Neuronal stem cell (in vitro differentiated cells): ENCODE results near the gene SPARCL1.
A peak's percentile ranks its signal among the peaks of the same experiment; 100 is the strongest.

Experiments used
- DNase-seq: peaks from one replicate; pipeline ENCODE4 v3.0.0-alpha.2; 2013; ENCODE audit warnings: low spot score
- H2AFZ ChIP-seq: one replicate; pipeline ENCODE4 v1.6.1; 2013; ENCODE audit warnings: mild to moderate bottlenecking, low read length, inconsistent platforms
- H2AK5ac ChIP-seq: 2 replicates; pipeline ENCODE4 v1.6.1; 2013; ENCODE audit warnings: low read depth, mild to moderate bottlenecking, inconsistent platforms, low read length, moderate library complexity, mixed read lengths
- H2BK120ac ChIP-seq: 2 replicates; pipeline ENCODE4 v1.6.1; 2013; ENCODE audit warnings: low read depth, mild to moderate bottlenecking, inconsistent platforms, low read length, moderate library complexity, mixed read lengths
- H2BK12ac ChIP-seq: one replicate; pipeline ENCODE4 v1.6.1; 2013; ENCODE audit warnings: low read length, inconsistent platforms
- H2BK15ac ChIP-seq: 2 replicates; pipeline ENCODE4 v1.6.1; 2013; ENCODE audit warnings: mild to moderate bottlenecking, low read length, inconsistent platforms, mixed read lengths
- H2BK5ac ChIP-seq: one replicate; pipeline ENCODE4 v1.6.1; 2013; ENCODE audit warnings: inconsistent platforms, mild to moderate bottlenecking, low read length, moderate library complexity
- H3K14ac ChIP-seq: one replicate; pipeline ENCODE4 v1.6.1; 2013; ENCODE audit warnings: low read length, inconsistent platforms
- H3K18ac ChIP-seq: 2 replicates; pipeline ENCODE4 v1.6.1; 2013; ENCODE audit warnings: low read length, inconsistent platforms
- H3K23ac ChIP-seq: 2 replicates; pipeline ENCODE4 v1.6.1; 2013; ENCODE audit warnings: low read depth, mild to moderate bottlenecking, mixed read lengths, low read length, inconsistent platforms; ENCODE audit not compliant: poor library complexity
- H3K27ac ChIP-seq: replicated peaks from 3 replicates; pipeline ENCODE4 v1.5.1; 2013; ENCODE audit warnings: low read length, inconsistent platforms
- H3K27me3 ChIP-seq, 3 experiments: 2 replicates each; pipeline ENCODE4 v1.6.1; 2013; ENCODE audit warnings: low read length in 3 of 3, mild to moderate bottlenecking in 2 of 3, inconsistent platforms in 1 of 3, low read depth in 1 of 3, mixed read lengths in 1 of 3, moderate library complexity in 1 of 3; ENCODE audit not compliant: control insufficient read depth in 3 of 3, insufficient read depth in 3 of 3
- H3K36me3 ChIP-seq, 2 donors: replicated peaks in 1 of 2; 2 replicates each; pipeline ENCODE4 v1.6.1; 2013; ENCODE audit warnings: low read length in 2 of 2; ENCODE audit not compliant: control insufficient read depth in 2 of 2, insufficient read depth in 2 of 2
- H3K4ac ChIP-seq: 2 replicates; pipeline ENCODE4 v1.6.1; 2013; ENCODE audit warnings: inconsistent platforms, mild to moderate bottlenecking, low read length, moderate library complexity
- H3K4me1 ChIP-seq, 2 donors: 1 replicate in 1 of 2; 2 replicates in 1 of 2; pipeline ENCODE4 v1.6.1; 2013; ENCODE audit warnings: low read length in 2 of 2, low read depth in 1 of 2; ENCODE audit not compliant: control insufficient read depth in 2 of 2, insufficient read depth in 1 of 2
- H3K4me2 ChIP-seq: one replicate; pipeline ENCODE4 v1.6.1; 2013; ENCODE audit warnings: mild to moderate bottlenecking, low read length, inconsistent platforms; ENCODE audit not compliant: insufficient read depth, poor library complexity, severe bottlenecking
- H3K4me3 ChIP-seq, 2 donors: 2 replicates each; pipeline ENCODE4 v1.5.1; 2013; ENCODE audit warnings: low read length in 2 of 2, mild to moderate bottlenecking in 2 of 2, inconsistent platforms in 1 of 2, moderate library complexity in 1 of 2
- H3K79me1 ChIP-seq: one replicate; pipeline ENCODE4 v1.6.1; 2013; ENCODE audit warnings: low read depth, mild to moderate bottlenecking, inconsistent platforms, low read length, moderate library complexity
- H3K9ac ChIP-seq: one replicate; pipeline ENCODE4 v1.6.1; 2013; ENCODE audit warnings: mild to moderate bottlenecking, low read depth, low read length, inconsistent platforms; ENCODE audit not compliant: poor library complexity
- H3K9me3 ChIP-seq, 2 donors: replicated peaks in 1 of 2; 2 replicates each; pipeline versions ENCODE3 to v1.6.1; 2013; ENCODE audit warnings: low read length in 2 of 2, mild to moderate bottlenecking in 2 of 2, inconsistent platforms in 1 of 2, low read depth in 1 of 2, mixed read lengths in 1 of 2, moderate library complexity in 1 of 2; ENCODE audit not compliant: control insufficient read depth in 2 of 2, insufficient read depth in 1 of 2
- H4K8ac ChIP-seq: one replicate; pipeline ENCODE4 v1.6.1; 2013; ENCODE audit warnings: low read depth, mild to moderate bottlenecking, inconsistent platforms, low read length, moderate library complexity
- H4K91ac ChIP-seq: one replicate; pipeline ENCODE4 v1.6.1; 2013; ENCODE audit warnings: low read length, low read depth, mild to moderate bottlenecking, inconsistent platforms; ENCODE audit not compliant: poor library complexity
- WGBS, 2 donors: extraction: QIAGEN DNeasy Blood & Tissue Kit; methylation state at CpG; one replicate each; pipeline ENCODE4 v1.1.7; 2013; ENCODE audit warnings: missing lambda C conversion rate in 2 of 2, mixed read lengths in 1 of 2; ENCODE audit not compliant: insufficient read length in 2 of 2, insufficient replicate concordance in 1 of 2; ENCODE audit errors: extremely low coverage in 2 of 2; 5-methylcytosine and 5-hydroxymethylcytosine counted together

Gene SPARCL1

GRCh38 chr4:87525636-87526295 is 3.4 kb downstream of the SPARCL1 start:
- Histone ChIP-seq H4K8ac (no peak overlapping the region), H2AFZ (peak overlapping the region; percentile 55), H3K9me3 (peaks cover 0 to 12% of the 10 kb centered on the region in 2 donors), H2BK120ac (no peak overlapping the region), H3K14ac (no peak overlapping the region), H4K91ac (no peak overlapping the region), H3K27me3 (peaks cover 0 to 6% (median 0%) of the 10 kb centered on the region in 3 experiments), H3K4me1 (peaks cover 2 to 43% of the 10 kb centered on the region in 2 donors), H3K4me2 (no peak overlapping the region), H3K4me3 (no peak overlapping the region), H2AK5ac (no peak overlapping the region), H2BK12ac (no peak overlapping the region), H2BK5ac (no peak overlapping the region), H3K79me1 (no peaks in the 10 kb centered on the region), H3K27ac (no peak overlapping the region), H2BK15ac (no peak overlapping the region), H3K23ac (no peak overlapping the region), H3K9ac (no peak overlapping the region), H3K18ac (no peak overlapping the region), H3K4ac (no peak overlapping the region), H3K36me3 (no peaks in the 10 kb centered on the region)
- no peak for DNase-seq
- no CpG with 5 or more reads among the region's 3 CpGs for WGBS, 2 donors

DNA sequence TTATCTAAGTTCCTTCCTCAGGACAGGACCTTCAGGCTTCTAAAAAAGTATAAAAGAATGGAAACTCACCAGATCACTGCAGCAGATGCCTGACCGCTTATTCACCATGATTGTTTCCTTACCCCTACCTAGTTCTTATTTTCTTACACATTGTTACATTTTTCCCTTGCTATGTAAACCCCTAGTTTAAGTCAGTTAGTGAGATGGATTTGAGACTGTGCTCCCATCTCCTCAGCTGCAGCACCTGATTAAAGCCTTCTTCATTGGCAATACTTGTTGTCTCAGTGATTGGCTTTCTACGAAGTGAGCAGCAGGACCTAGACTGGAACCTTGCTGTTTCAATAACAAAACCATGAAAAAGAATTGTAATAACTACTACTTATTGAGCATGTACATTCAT is 4.7 kb downstream of the SPARCL1 start:
- H3K9me3 ChIP-seq = peaks cover 0 to 12% of the 10 kb centered on the region in 2 donors

GRCh38 chr4:87523307-87523706 is 5.9 kb downstream of the SPARCL1 start:
- no peak overlapping the region for H3K27ac ChIP-seq
- no peak overlapping the region for H3K14ac ChIP-seq
- H2BK5ac ChIP-seq = no peak overlapping the region
- no peak overlapping the region for H2BK12ac ChIP-seq
- no peak overlapping the region for H4K8ac ChIP-seq
- no peak overlapping the region for H2BK15ac ChIP-seq
- H3K4me3 ChIP-seq = no peak overlapping the region
- no peaks in the 10 kb centered on the region for H3K79me1 ChIP-seq
- no peak overlapping the region for H3K23ac ChIP-seq
- peaks cover 0 to 12% of the 10 kb centered on the region in 2 donors for H3K9me3 ChIP-seq
- H2BK120ac ChIP-seq = no peak overlapping the region
- no peak overlapping the region for H2AK5ac ChIP-seq
- peaks cover 2 to 40% of the 10 kb centered on the region in 2 donors for H3K4me1 ChIP-seq
- no peak overlapping the region for H3K4ac ChIP-seq
- WGBS, 2 donors = no CpG with 5 or more reads among the region's 4 CpGs
- peaks cover 0 to 6% (median 0%) of the 10 kb centered on the region in 3 experiments for H3K27me3 ChIP-seq
- no peak overlapping the region for H4K91ac ChIP-seq
- H3K4me2 ChIP-seq = no peak overlapping the region
- DNase-seq = no peak
- no peak overlapping the region for H3K18ac ChIP-seq
- no peak overlapping the region for H3K9ac ChIP-seq
- H2AFZ ChIP-seq = no peak overlapping the region
- no peaks in the 10 kb centered on the region for H3K36me3 ChIP-seq

More for the DNA sequence above, 4.7 kb downstream of the SPARCL1 start:
- H3K9ac ChIP-seq = no peak overlapping the region
- no peak overlapping the region for H3K4me2 ChIP-seq
- H3K4me1 ChIP-seq = peaks cover 4 to 48% of the 10 kb centered on the region in 2 donors
- H4K91ac ChIP-seq = no peak overlapping the region
- H2BK120ac ChIP-seq = no peak overlapping the region
- no peak overlapping the region for H3K4ac ChIP-seq
- WGBS, 2 donors = no CpG with 5 or more reads among the region's 2 CpGs
- no peak overlapping the region for H2BK15ac ChIP-seq
- no peak overlapping the region for H2AK5ac ChIP-seq
- H3K4me3 ChIP-seq = no peak overlapping the region
- H3K27me3 ChIP-seq = peaks cover 0 to 6% (median 0%) of the 10 kb centered on the region in 3 experiments
- no peak overlapping the region for H3K27ac ChIP-seq
- H3K36me3 ChIP-seq = no peaks in the 10 kb centered on the region
- no peak overlapping the region for H4K8ac ChIP-seq
- H3K79me1 ChIP-seq = no peaks in the 10 kb centered on the region
- H2BK12ac ChIP-seq = no peak overlapping the region
- no peak overlapping the region for H2BK5ac ChIP-seq
- no peak overlapping the region for H3K14ac ChIP-seq
- DNase-seq = no peak
- no peak overlapping the region for H2AFZ ChIP-seq
- H3K23ac ChIP-seq = no peak overlapping the region
- H3K18ac ChIP-seq = no peak overlapping the region

GRCh38 chr4:87521757-87522374 is 7.3 kb downstream of the SPARCL1 start:
- Histone ChIP-seq H3K4me2 (no peak overlapping the region), H4K91ac (no peak overlapping the region), H3K9ac (no peak overlapping the region), H2BK15ac (no peak overlapping the region), H3K79me1 (no peaks in the 10 kb centered on the region), H4K8ac (no peak overlapping the region), H3K27ac (no peak overlapping the region), H2AFZ (no peak overlapping the region), H2BK120ac (no peak overlapping the region), H3K9me3 (peaks cover 0 to 12% of the 10 kb centered on the region in 2 donors), H3K4me3 (no peak overlapping the region), H2BK12ac (no peak overlapping the region), H2AK5ac (no peak overlapping the region), H3K18ac (no peak overlapping the region), H3K4me1 (peaks cover 2 to 26% of the 10 kb centered on the region in 2 donors), H3K36me3 (no peaks in the 10 kb centered on the region), H3K4ac (no peak overlapping the region), H3K14ac (no peak overlapping the region), H3K27me3 (peaks cover 0 to 8% (median 0%) of the 10 kb centered on the region in 3 experiments), H2BK5ac (no peak overlapping the region), H3K23ac (no peak overlapping the region)
- WGBS, 2 donors = no CpG with 5 or more reads among the region's 3 CpGs
- no peak for DNase-seq
